ENCODE measurements around the gene MTFMT.
A peak's percentile ranks its signal among the peaks of the same experiment; 100 is the strongest.

Gene MTFMT

GRCh38 chr15:64997066-64997465 lies 32.4 kb downstream of the MTFMT start (continued):
- no peak for TF ChIP-seq CSRNP3 (CRISPR knock-in tag; IDR thresholded peaks at IDR 0.05)

- no peak for TF ChIP-seq ESRRG (CRISPR knock-in tag; IDR thresholded peaks at IDR 0.05)
- TF ChIP-seq BACH2 (CRISPR knock-in tag; IDR thresholded peaks at IDR 0.05; ENCODE audit: borderline replicate concordance) = no peak
- TF ChIP-seq ZNF70 (CRISPR knock-in tag; IDR thresholded peaks at IDR 0.05) = no peak
- ATAC-seq = no peak
These were observed 36.1 kb downstream of the MTFMT start for GRCh38 chr15:64993290-64993689.

- no peak for TF ChIP-seq BACH2 (CRISPR knock-in tag; IDR thresholded peaks at IDR 0.05; ENCODE audit: borderline replicate concordance)
- TF ChIP-seq ZFP30 (CRISPR knock-in tag; IDR thresholded peaks at IDR 0.05) = no peak
- no peak for TF ChIP-seq POU6F1 (CRISPR knock-in tag; IDR thresholded peaks at IDR 0.05; ENCODE audit: borderline replicate concordance, low read depth)
- no peak for TF ChIP-seq TOX (CRISPR knock-in tag; IDR thresholded peaks at IDR 0.05; ENCODE audit: borderline replicate concordance)
- no peak for TF ChIP-seq PPARA (CRISPR knock-in tag; IDR thresholded peaks at IDR 0.05; ENCODE audit: borderline replicate concordance)
- TF ChIP-seq SNAI2 (CRISPR knock-in tag; IDR thresholded peaks at IDR 0.05) = no peak
- no peak for TF ChIP-seq ZNF70 (CRISPR knock-in tag; IDR thresholded peaks at IDR 0.05)
- TF ChIP-seq ZNF8 (CRISPR knock-in tag; IDR thresholded peaks at IDR 0.05) = no peak
- TF ChIP-seq RARB (CRISPR knock-in tag; IDR thresholded peaks at IDR 0.05) = no peak
- no peak for TF ChIP-seq ESRRG (CRISPR knock-in tag; IDR thresholded peaks at IDR 0.05)
- no peak for TF ChIP-seq ZNF565 (CRISPR knock-in tag; conservative IDR thresholded peaks at IDR 0.05; ENCODE audit: low read depth)
- no peak for TF ChIP-seq PATZ1 (CRISPR knock-in tag; IDR thresholded peaks at IDR 0.05; ENCODE audit: borderline replicate concordance)
- TF ChIP-seq ZC3H10 (CRISPR knock-in tag; IDR thresholded peaks at IDR 0.05) = no peak
- no peak for TF ChIP-seq ISL1 (CRISPR knock-in tag; IDR thresholded peaks at IDR 0.05)
- TF ChIP-seq CREB5 (CRISPR knock-in tag; IDR thresholded peaks at IDR 0.05; ENCODE audit: low read depth) = no peak
- TF ChIP-seq ARNTL (CRISPR knock-in tag; IDR thresholded peaks at IDR 0.05; ENCODE audit: borderline replicate concordance, low read depth) = no peak
- TF ChIP-seq ZFP3 (CRISPR knock-in tag; IDR thresholded peaks at IDR 0.05) = no peak
- no peak for ATAC-seq
These were observed 37.8 kb downstream of the MTFMT start for GRCh38 chr15:64991536-64992135.

- peak; percentile 34; the same call in 2 of the 3 replicates for ATAC-seq
- TF ChIP-seq ZNF70 (CRISPR knock-in tag; IDR thresholded peaks at IDR 0.05) (no peak), TCF4 (CRISPR knock-in tag; IDR thresholded peaks at IDR 0.05; ENCODE audit: borderline replicate concordance) (no peak), CREB5 (CRISPR knock-in tag; IDR thresholded peaks at IDR 0.05; ENCODE audit: low read depth) (no peak), TOX (CRISPR knock-in tag; IDR thresholded peaks at IDR 0.05; ENCODE audit: borderline replicate concordance) (no peak), CSDC2 (CRISPR knock-in tag; IDR thresholded peaks at IDR 0.05) (no peak), ARNTL (CRISPR knock-in tag; IDR thresholded peaks at IDR 0.05; ENCODE audit: borderline replicate concordance, low read depth) (no peak), SNAI2 (CRISPR knock-in tag; IDR thresholded peaks at IDR 0.05) (no peak), PATZ1 (CRISPR knock-in tag; IDR thresholded peaks at IDR 0.05; ENCODE audit: borderline replicate concordance) (no peak), ZNF565 (CRISPR knock-in tag; conservative IDR thresholded peaks at IDR 0.05; ENCODE audit: low read depth) (no peak), ISL1 (CRISPR knock-in tag; IDR thresholded peaks at IDR 0.05) (no peak), RARB (CRISPR knock-in tag; IDR thresholded peaks at IDR 0.05) (no peak), CSRNP3 (CRISPR knock-in tag; IDR thresholded peaks at IDR 0.05) (no peak; the same call in 1 of the 2 replicates), ZFP3 (CRISPR knock-in tag; IDR thresholded peaks at IDR 0.05) (no peak), ZFP30 (CRISPR knock-in tag; IDR thresholded peaks at IDR 0.05) (no peak)
These were observed 39.3 kb downstream of the MTFMT start for GRCh38 chr15:64990168-64990470.

All from SK-N-SH treated with all-trans-retinoic acid at 6 μM for 48 hours (cell line).